Right lobe of liver (tissue), 6 donors: Measurements from ENCODE around the gene TUFT1. TPM values are rescaled to one million over a fixed set of nuclear protein-coding genes. Genes with fewer than 3 reads are reported as not detected.

Experiments used
- ATAC-seq, 4 donors: fragments of 200-7000 bp; cut with Tn5 transposase; one replicate each; pipeline ENCODE4 v1.9.1; 2020; ENCODE audit warnings: mild to moderate bottlenecking in 4 of 4, moderate library complexity in 4 of 4
- DNase-seq, 3 donors: peaks; one replicate each; pipeline ENCODE4 v3.0.0-alpha.2; 2020
- H3K27ac ChIP-seq, 3 donors: fragments of 200-600 bp; one replicate each; pipeline ENCODE4 v1.8.0; 2022
- H3K27me3 ChIP-seq, 2 donors: fragments of 200-600 bp; one replicate each; pipeline ENCODE4 v1.8.0; 2022
- H3K36me3 ChIP-seq, 4 donors: fragments of 200-600 bp; sonication (generic) in 1 of 4; one replicate each; pipeline versions ENCODE4 v1.5.1 to v1.8.0; 2017 to 2022; ENCODE audit warnings: control low read depth in 1 of 4
- H3K4me1 ChIP-seq, 4 donors: fragments of 200-600 bp; sonication (generic) in 1 of 4; one replicate each; pipeline versions ENCODE4 v1.5.1 to v1.8.0; 2017 to 2022; ENCODE audit warnings: control low read depth in 1 of 4
- H3K4me3 ChIP-seq, 3 donors: fragments of 200-600 bp; one replicate each; pipeline ENCODE4 v1.8.0; 2022
- H3K9me3 ChIP-seq, 4 donors: fragments of 200-600 bp; sonication (generic) in 1 of 4; one replicate each; pipeline versions ENCODE4 v1.5.1 to v1.8.0; 2017 to 2022; ENCODE audit warnings: control low read depth in 1 of 4
- CTCF ChIP-seq, 4 donors: fragments of 200-600 bp in 3 of 4; fragments of 450-650 bp in 1 of 4; IDR thresholded peaks; one replicate each; pipeline versions ENCODE4 v1.5.1 to v1.8.0; 2016 to 2022; ENCODE audit warnings: antibody characterized with exemption in 4 of 4, mild to moderate bottlenecking in 2 of 4
- POLR2A ChIP-seq: fragments of 450-650 bp; IDR thresholded peaks from one replicate; pipeline ENCODE4 v1.6.1; 2017; ENCODE audit warnings: antibody characterized with exemption, mild to moderate bottlenecking
- WGBS: methylation state at CpG from one replicate; pipeline ENCODE4 v1.1.6; 2018; ENCODE audit warnings: low coverage, low lambda C conversion rate; ENCODE audit not compliant: insufficient coverage; ENCODE audit errors: missing lambda C conversion rate; 5-methylcytosine and 5-hydroxymethylcytosine counted together
- intact Hi-C, 2 donors: fragments of 100-400 bp; cut with DNase I; formaldehyde crosslinking; loops; one replicate each; pipeline versions ENCODE4 v1.11.2 to v1.14.1; 2022
- total RNA-seq, 6 experiments: library from RNA; depleted of rRNA in 2 of 6; stranded (reverse); fragments of >200 nt in 2 of 6; fragmentation: NEBNext Ultra II Directional in 3 of 6; extraction: Animal tissue kit (Norgen Biotek cat#: 25700) in 3 of 6; gene quantifications; one replicate each; pipeline versions ENCODE4 v1.1.0 to v1.2.4, GENCODE V29; 2016 to 2023
- donor health status: DM: no; HTN: yes; CAD: no.
- donor health status: DM: no; HTN: no; CAD: no.
- donor health status: DM: no; HTN: no; CAD: no.
- donor health status: DM: no; HTN: yes; CAD: no.
- donor health status: DM: no; HTN: yes; CAD: no.

Gene TUFT1
- total RNA-seq, 6 experiments from 2014 or later = 1.6 to 8.0 (median 3.1) TPM

- DNase-seq (no peak), ATAC-seq (no peak)
- H3K36me3 ChIP-seq = no peaks in the 10 kb centered on the region
- H3K4me3 ChIP-seq = no peak overlapping the region
- no peak overlapping the region for H3K27ac ChIP-seq
- TF ChIP-seq POLR2A (no peak), CTCF (IDR thresholded peaks at IDR 0.05) (no peak)
- intact Hi-C loops = no loop called here
- no peaks in the 10 kb centered on the region for H3K27me3 ChIP-seq
- 100% methylated on average over 2 of the region's 2 CpGs for WGBS
- no peaks in the 10 kb centered on the region for H3K9me3 ChIP-seq
- peaks cover 0 to 7% (median 0%) of the 10 kb centered on the region in 4 donors for H3K4me1 ChIP-seq
Observed at GRCh38 chr1:151556052-151556451, 15.9 kb downstream of the TUFT1 start.

GRCh38 chr1:151562661-151563060 is 22.6 kb downstream of the TUFT1 start:
- H3K27ac ChIP-seq = no peak overlapping the region
- no peak overlapping the region for H3K4me3 ChIP-seq
- H3K36me3 ChIP-seq = peaks cover 0 to 4% (median under 1%) of the 10 kb centered on the region in 4 donors
- no peaks in the 10 kb centered on the region for H3K27me3 ChIP-seq
- TF ChIP-seq POLR2A (no peak), CTCF (IDR thresholded peaks at IDR 0.05) (no peak)
- intact Hi-C loops = no loop called here
- WGBS = 83% methylated on average over 1 of the region's 1 CpG
- no peaks in the 10 kb centered on the region for H3K9me3 ChIP-seq
- peaks cover 0 to 7% (median 0%) of the 10 kb centered on the region in 4 donors for H3K4me1 ChIP-seq
- ATAC-seq (no peak), DNase-seq (no peak)

GRCh38 chr1:151563376-151563775 is 23.3 kb downstream of the TUFT1 start:
- H3K36me3 ChIP-seq = peaks cover 0 to 4% (median under 1%) of the 10 kb centered on the region in 4 donors
- 68% methylated on average over 2 of the region's 2 CpGs for WGBS

GRCh38 chr1:151565502-151566189 is 25.5 kb downstream of the TUFT1 start:
- no peak for DNase-seq
- WGBS = 56% methylated on average over 5 of the region's 5 CpGs
- no peak overlapping the region for H3K4me3 ChIP-seq
- intact Hi-C loops = no loop called here
- no peaks in the 10 kb centered on the region for H3K9me3 ChIP-seq
- H3K27me3 ChIP-seq = no peaks in the 10 kb centered on the region
- no peak for TF ChIP-seq CTCF (IDR thresholded peaks at IDR 0.05)
- no peak for TF ChIP-seq POLR2A
- no peak overlapping the region for H3K27ac ChIP-seq
- peaks cover 0 to 11% (median 4%) of the 10 kb centered on the region in 4 donors for H3K4me1 ChIP-seq
- no peak for ATAC-seq
- H3K36me3 ChIP-seq = peaks cover 0 to 4% (median under 1%) of the 10 kb centered on the region in 4 donors

More at GRCh38 chr1:151563376-151563775, 23.3 kb downstream of the TUFT1 start:
- no peak overlapping the region for H3K27ac ChIP-seq
- intact Hi-C loops = no loop called here
- ATAC-seq (no peak), DNase-seq (no peak)
- TF ChIP-seq POLR2A = no peak
- no peak for TF ChIP-seq CTCF (IDR thresholded peaks at IDR 0.05)
- H3K9me3 ChIP-seq = no peaks in the 10 kb centered on the region
- no peak overlapping the region for H3K4me3 ChIP-seq
- H3K4me1 ChIP-seq = peaks cover 0 to 7% (median 0%) of the 10 kb centered on the region in 4 donors
- H3K27me3 ChIP-seq = no peaks in the 10 kb centered on the region
